Right renal cortex interstitium (tissue), 3 donors: ENCODE results near the gene MOBP. TPM values are rescaled to one million over a fixed set of nuclear protein-coding genes. Genes with fewer than 3 reads are reported as not detected.
"Not testable (repeated sequence)": the region's sequence is repeated elsewhere in the genome, so short reads cannot be mapped to it uniquely, and the experiment has no call there.

Experiments
- DNase-seq, 3 donors: peaks; one replicate each; pipeline ENCODE4 v3.0.0-alpha.2; 2013; ENCODE audit warnings: low read depth in 3 of 3, low spot score in 2 of 3
- polyA plus RNA-seq, 3 donors: library from polyadenylated mRNA; unstranded; fragments of 120-200 nt; gene quantifications; one replicate each; pipeline ENCODE4 v1.2.1, GENCODE V29; 2013; ENCODE audit not compliant: insufficient read length in 3 of 3

Gene MOBP, protein sequence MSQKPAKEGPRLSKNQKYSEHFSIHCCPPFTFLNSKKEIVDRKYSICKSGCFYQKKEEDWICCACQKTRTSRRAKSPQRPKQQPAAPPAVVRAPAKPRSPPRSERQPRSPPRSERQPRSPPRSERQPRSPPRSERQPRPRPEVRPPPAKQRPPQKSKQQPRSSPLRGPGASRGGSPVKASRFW
- under 1 TPM in 2 of 3 donors, not detected in 1; 0.04 to 0.08 TPM for polyA plus RNA-seq

DNA sequence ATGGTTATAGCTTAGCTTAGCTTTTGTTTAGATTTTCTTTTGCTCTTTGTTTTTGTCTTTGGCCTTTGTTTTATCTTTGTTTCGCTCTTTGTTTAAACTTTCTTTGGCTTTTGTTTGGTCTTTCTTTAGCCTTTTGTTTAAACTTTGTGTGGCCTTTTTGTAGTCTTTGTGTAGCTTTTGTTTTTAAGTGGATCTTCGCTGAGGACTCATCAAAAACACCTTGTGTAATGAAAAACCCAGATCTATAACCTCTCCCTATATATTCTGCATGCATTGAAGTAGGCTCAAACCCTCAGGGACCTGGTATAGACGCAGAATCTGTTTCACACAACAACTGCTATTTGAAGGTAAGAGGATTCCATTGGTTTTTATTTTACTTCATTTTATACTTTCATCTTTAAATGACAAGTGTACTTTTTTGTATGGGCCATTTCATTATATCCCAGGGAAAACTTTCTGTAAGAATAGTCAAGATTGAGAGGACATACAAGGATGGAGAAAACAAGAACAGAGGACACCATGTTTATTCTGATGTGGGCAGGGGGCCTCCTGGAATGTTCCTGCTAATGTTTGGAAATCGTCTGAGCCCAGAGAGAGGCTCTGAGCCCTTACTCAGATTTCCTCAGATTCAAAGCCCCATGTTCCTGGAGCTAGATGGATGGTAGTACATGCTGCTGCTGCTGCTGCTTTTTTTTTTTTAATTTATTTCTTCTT is at the start of gene MOBP:
MOBP (plus strand) TSS at position 287 of the 714 bp plus-strand sequence. CDS start 34,390 bp downstream, outside the sequence.
- DNase-seq, result no peak

DNA sequence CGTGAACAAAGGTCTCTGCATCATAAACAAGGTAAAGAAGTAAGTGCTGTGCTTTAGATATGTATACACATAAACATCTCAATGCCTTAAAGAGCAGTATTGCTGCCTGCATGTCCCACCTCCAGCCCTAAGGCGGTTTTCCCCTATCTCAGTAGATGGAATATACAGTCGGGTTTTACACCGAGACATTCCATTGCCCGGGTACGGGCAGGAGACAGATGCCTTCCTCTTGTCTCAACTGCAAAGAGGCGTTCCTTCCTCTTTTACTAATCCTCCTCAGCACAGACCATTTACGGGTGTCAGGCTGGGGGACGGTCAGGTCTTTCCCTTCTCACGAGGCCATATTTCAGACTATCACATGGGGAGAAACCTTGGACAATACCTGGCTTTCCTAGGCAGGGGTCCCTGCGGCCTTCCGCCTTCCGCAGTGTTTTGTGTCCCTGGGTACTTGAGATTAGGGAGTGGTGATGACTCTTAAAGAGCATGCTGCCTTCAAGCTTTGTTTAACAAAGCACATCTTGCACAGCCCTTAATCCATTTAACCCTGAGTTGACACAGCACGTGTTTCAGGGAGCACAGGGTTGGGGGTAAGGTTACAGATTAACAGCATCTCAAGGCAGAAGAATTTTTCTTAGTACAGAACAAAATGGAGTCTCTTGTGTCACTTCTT is 48.8 kb upstream of the MOBP start:
- DNase-seq, result not testable (repeated sequence)

DNA sequence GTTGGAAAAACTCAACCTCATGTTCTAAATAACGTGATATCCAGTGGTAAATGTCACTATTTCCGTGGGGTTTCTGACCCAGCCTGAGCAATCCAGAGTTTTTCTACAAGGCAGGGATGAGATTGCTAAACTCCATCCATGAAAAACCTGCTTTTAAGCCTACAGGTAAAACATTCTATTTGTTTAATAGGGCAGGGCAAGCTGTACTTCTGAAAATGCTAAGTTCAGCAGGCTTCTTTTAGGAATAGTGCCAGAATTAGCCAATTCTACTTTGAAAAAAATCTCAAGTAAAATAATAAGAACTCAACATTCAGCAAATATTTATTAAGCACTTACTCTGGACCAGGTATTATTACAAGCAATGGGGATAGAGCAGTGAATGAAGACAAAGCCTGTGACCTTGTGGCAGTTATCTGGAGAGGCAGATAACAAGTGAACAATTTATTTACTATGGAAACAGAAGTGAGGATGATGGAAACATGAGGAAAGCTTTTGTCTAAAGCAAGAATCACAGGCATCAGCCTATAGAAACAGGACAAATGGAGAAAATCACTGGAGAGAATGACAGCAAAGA is 47.7 kb upstream of the MOBP start:
- DNase-seq, result no peak

DNA sequence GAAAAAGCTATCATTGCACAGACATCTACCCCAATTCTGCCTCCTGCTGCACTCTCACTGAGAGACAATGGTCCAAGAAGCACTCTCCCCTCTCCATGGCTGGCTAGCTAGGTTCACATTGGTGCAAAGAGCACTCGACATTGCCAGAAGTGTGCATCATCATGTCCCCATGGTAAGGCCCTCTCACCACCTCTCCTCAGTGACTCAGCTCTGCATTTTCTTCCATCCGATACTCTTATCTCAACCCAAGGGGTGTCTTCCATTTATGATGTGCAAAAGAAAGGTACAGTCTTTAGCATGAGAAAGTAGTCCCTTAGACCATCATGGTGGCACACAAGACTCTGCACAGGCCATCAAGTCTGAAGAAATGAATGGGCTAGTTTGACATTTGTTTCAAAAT is 46.9 kb upstream of the MOBP start:
- DNase-seq, result no peak

DNA sequence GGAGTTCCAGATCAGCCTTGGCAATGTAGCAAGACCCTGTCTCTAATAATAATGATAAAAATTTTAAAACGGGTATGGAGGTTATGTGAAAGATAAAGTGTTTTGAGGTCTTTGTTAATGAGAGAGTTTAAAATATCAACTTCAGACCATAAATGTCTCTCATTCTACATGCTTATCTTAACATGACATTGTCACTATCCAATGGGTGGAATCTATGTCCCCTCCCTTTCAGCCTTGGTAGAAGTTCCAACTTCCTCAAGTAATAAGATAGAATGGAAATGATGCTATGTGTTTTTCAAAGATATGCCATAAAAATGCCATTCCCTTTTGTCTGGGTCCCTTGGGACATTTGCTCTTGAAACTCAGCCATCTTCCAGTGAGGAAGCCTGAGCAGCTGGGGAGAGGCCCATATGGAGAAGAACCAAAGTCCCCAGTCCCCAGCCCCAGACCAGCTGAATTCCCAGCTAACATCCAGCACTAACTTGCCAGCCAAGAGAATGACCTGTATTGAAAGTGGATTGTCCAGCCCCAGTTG is 44.0 kb upstream of the MOBP start:
- no peak for DNase-seq

DNA sequence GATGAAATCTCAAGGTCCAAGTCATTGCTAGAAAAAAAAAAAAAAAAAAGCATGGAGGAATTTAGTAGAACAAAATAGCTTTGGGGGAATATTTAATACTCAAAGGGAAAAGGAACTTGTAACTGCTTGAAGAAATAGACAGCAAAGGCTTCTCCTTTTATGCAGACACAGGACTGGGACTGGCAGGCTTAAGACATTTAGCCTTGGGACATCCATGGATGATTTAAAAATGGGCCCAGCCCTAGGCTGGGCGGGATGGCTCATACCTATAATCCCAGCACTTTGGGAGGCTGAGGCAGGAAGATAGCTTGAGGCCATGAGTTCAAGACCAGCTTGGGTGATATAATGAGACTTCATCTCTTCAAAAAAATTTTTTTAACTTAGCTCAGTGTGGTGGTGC is 41.2 kb upstream of the MOBP start:
- no peak for DNase-seq

DNA sequence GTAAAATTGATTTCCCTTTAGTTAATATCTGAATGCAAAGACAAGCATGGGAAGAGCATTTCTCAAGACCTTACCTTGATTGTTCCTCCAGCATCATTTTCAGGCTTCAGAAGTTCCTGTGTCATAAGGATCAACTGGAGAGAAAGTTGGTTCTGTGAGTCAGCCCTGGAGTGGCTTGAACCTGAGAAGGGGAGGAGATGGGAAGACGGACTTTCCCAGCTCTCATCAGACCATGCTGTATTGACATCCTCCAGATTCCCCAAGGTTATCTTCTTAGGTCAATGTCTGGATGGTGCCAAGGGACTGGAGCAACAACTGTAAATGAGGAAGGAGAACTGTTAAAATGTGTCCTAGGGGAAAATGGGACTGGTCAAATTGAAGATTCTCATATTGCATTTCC is 40.0 kb upstream of the MOBP start:
- DNase-seq, result no peak

DNA sequence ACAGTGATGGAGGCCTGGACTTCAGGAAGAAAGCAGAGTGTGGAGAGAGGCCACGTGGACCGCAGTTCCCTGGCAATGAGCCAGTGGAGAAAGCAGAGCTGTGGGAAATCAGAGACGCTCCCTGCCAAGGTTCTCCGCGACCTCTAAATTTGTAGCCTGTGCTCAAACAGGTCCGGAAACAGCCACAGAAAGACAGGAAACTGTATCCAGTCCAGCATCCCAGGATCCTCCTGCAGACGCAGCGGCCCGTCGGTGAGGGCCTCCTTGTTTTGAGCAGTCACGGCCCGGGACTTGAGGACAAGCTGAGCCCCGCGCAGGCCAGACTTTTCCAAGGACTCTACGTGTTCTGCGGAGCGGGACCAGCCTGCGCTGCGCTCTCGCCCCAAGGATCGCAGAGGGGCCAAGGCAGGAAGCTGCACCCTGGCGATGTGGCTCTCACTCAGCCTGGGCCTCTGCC is 38.7 kb upstream of the MOBP start:
- no peak for DNase-seq

DNA sequence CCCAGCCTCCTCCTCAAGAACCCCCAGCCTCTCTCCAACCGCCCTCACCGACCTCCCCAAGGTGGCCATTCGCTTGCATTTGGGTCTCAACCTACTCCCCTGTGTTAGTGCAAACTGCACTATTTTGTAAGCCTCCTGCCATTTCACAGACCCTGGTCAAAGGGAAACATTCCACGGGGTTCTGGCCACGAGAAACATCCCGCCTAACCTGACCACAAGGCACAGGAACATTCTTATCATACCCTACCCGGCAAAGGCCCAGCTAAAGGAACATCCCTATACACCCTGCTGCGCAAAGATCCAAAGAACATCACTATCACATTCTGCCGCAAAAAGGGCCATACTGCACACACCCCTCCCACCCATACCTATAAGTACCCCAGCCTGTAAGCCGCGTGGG is 38.0 kb upstream of the MOBP start:
- DNase-seq, result no peak

DNA sequence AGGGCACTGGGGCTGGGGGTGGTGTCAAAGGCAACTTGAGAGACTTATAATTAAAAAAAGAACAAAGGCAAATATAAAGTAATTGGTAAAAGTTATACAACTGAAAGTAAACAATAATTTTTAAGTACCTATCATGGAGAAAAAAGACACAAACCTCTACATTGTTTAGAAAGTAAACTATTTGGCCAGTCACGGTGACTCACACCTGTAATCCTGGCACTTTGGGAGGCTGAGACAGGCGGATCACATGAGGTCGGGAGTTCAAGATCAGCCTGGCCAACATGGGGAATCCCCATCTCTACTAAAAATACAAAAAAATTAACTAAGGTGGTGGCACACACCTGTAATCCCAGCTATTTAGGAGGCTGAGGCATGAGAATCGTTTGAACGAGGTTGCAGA is 35.1 kb upstream of the MOBP start:
- DNase-seq, result no peak

DNA sequence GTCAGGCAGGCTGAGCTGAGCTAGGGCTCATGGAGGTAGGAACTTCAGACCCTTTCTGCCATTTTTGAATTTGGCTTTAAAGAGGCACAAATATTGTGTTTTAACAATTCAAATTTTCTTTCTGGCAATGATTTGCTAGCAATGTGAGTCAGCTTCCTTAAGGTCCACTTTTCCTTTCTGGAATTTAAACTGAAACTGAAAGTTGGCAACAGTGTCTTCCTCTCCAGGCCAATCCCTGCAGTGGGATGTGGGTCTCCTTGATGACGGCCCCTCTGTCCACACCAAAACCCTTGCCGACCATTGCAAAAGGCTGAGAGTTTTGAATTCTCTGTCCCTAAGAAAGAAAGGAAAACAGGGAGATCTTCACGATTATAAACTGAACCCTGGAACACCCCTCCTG is 33.8 kb upstream of the MOBP start:
- DNase-seq, result no peak

DNA sequence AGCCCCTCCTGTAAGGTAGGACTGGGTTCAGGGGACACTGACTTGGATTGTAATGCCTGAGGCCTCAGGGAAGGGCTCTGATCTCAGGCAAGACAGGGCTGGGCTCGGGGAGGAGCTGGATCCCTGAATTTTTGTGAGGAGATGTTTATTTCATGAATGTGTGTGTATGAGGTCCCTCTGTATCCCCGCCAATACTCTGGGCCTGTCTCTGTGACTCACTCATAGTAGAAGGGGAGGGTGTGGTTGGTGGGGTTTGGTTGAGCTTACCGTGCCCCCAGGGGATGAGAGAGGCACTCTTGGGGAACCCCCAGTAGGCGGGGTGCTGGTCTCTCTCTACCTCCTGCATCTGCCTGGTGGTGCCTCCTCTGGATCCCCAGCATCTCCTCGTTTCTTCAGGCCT is 32.9 kb upstream of the MOBP start:
- DNase-seq, result no peak

DNA sequence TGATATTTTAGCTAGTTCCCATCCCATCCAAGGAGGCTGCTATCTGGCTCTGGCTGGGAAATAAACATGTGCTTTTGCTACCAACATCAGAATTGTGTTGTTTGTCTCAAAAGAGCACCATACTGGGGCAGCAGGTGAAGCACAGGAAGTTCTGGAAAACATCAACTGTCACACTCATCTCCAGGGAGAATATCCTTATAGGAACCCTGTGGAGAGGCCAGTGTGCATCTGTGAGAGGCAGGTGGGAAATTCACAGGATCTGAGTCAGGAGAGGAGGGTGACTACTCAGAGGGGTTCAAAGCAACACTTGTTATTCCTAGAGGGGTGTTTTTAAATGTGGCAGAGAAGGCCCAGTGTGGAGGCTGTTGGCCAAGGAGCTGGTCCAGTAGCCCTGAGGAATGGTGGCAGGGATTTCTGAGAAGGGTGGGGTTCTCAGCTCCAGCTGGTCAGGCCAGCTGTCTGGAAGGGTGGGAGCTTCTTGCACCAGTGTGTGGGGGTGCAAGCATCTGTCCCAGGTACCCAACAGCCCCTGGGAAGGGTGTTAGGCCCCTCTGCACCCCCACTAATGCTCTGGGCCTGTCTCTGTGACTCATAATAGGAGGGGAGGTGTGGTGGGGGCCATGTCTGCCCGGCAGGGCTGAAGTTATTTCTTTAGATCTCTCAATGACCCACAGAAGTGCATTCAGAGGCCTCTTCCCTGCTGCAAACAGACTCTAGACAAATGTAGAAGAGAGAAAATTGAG is 32.3 kb upstream of the MOBP start:
- no peak for DNase-seq

DNA sequence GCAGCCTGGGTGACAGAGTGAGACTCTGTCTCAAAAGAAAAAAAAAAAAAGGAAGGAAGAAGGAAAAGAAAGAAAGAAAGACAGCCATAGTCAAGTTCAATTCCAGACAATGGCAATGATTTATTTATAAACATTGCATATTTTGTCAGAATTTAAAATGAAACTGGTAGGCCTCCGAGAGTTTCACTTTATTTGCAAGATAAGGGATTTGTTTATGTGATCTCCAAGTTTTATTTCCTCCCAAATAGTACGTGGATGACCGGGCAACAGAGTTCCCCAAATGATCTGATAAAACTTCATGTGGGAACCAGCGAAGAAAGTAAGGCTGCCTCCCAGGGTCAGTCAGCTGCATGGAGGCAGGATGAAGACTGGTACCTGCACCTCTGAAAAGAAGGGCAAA is 28.6 kb upstream of the MOBP start:
- no peak for DNase-seq

DNA sequence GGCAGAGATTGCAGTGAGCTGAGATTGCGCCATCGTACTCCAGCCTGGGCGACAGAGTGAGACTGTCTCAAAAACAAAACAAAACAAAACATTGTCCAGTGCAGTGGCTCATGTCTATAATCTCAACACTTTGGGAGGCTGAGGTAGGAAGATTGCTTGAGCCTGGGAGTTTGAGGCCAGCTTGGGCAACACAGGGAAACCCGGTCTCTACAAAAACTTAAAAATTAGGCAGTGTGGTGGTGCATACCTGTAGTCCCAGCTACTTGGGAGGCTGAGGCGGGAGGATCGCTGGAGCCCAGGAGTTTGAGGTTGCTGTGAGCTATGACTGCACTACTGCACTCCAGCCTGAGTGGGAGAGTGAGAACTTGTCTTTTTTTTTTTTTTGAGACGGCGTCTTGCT is 27.2 kb upstream of the MOBP start:
- no peak for DNase-seq

DNA sequence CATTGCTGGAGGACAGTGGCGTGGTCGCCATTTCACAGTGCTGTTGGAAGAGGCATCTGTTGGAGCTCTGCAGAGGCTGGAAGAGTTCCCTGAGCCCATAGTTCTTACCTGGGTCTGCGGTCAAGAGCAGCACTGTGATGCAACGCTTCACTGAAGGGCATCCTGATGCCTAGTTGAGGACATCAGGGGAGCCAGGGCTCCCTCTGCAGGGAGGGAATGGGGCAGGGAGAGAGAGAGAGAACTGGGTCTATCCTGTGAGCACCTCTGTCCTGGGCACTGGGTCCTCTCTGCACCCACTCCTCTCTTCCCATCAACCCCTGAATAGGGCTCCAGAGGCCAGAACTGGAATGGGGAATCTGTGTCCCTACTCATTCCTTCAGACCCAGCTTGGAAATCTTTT is 23.9 kb upstream of the MOBP start:
- no peak for DNase-seq

DNA sequence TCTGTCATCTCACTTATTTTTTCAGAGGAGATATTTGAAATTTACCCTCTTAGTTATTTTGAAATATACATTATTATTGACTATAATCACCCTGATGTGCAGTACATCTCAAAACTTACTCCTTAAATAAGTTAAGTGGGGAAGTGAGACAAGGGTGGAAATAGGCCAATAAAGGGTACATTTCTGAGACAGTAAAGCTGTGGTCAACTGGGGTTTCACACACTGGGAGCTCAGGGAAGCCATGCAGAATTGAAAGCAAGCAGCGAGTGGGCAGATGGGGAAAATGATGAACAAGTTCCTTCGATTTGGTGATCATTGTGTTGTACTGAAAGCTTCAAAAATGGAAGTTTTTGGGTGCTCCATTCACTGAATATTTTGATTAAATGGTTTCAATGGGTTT is 21.6 kb upstream of the MOBP start:
- no peak for DNase-seq

DNA sequence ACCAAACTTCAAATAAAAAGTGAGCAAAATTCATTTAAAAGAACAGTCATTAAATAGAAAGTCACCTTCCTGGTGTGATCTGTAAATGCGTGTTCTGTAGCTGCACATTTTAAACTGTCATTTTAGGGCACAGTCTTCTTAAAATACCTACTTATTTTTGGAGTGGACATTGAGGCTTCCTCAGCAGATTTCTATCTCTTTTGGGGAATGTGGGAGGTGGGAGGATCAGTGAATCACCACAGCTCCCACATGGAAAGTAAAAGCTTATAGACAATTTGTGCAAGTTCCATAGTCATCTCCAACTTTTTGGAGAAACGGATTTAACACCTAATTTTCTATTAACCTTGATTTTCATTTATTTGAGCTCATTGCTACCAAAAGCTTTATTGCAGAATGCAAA is 21.0 kb upstream of the MOBP start:
- no peak for DNase-seq

DNA sequence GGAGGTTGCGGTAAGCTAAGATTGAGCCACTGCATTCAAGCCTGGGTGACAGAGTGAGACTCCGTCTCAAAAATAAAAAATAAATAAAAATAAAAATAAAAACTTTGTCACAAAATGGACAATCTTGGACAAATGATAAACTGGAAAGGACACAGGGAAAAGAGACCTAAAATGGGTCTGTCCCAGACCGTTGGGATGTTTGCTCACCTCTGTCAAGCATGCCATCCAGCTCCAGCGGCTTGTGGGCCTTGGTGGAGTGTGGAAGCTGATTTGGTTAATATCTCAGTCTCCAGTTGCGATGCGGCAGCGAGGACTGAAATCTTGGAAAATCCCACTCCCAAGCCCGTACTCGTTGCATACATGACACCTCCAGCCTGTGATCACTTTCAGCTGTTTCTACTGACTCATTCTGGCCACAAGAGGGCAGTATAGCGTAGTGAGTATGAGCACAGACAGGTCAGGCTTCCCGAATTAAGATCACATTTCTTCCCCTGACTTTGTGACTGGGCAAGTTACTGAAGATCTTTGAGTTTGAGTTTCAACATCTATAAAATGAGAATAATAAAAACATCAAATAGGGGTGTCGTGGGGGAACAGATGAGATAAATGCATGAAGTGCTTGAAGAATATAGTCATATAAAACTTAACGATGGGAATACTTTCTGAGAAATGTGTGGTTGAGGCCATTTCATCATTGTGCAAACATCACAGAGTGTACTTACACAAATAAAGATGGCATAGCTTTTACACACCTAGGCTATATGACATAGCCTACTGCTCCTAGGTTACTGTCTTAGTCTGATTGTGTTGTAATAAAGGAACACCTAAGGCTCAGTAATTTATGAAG is 19.6 kb upstream of the MOBP start:
- peak; percentile 78 to 87 (median 85) for DNase-seq
